Endothelial cell of umbilical vein (primary cell): ENCODE results near the gene HES7. TPM values are rescaled to one million over a fixed set of nuclear protein-coding genes. Genes with fewer than 3 reads are reported as not detected.

Experiments used
- BruUV-seq: library from RNA; stranded (reverse); fragments of 400-500 nt; replicated peaks from 2 replicates; lab custom pipeline; 2021; lab: Mats Ljungman, UMichigan
- CTCF ChIA-PET: fragments of 300-600, 350-600 bp; sonication (Branson Sonifier 250); formaldehyde crosslinking; loops from one replicate; lab custom pipeline; 2021; ENCODE audit warnings: antibody characterized with exemption, inconsistent platforms; lab: Charles Lee
- POLR2A ChIA-PET: fragments of 300-600, 350-600 bp; sonication (Branson Sonifier 250); formaldehyde crosslinking; loops from one replicate; lab custom pipeline; 2021; ENCODE audit warnings: antibody characterized with exemption, inconsistent platforms; lab: Charles Lee
- DNase-seq: peaks from one replicate; pipeline ENCODE4 v3.0.0-alpha.2; 2011; ENCODE audit warnings: low read depth, low spot score
- FAIRE-seq: peaks from 2 replicates; lab custom pipeline; 2011; peaks lifted over from hg19 to GRCh38; lab: Jason Lieb, UNC
- H2AFZ ChIP-seq: 2 replicates; pipeline ENCODE4 v1.6.0; 2012; ENCODE audit warnings: low read depth, low read length, control low read depth, inconsistent platforms
- H3K27ac ChIP-seq: 2 replicates; pipeline ENCODE4 v1.5.1; 2011; ENCODE audit warnings: low read depth, mild to moderate bottlenecking, control low read depth, low read length, moderate library complexity; ENCODE audit not compliant: insufficient read depth
- H3K27me3 ChIP-seq, 2 experiments: 2 replicates each; pipeline versions ENCODE4 v1.6.0 to v1.6.1; 2011; ENCODE audit warnings: low read length in 2 of 2, mixed read lengths in 1 of 2; ENCODE audit not compliant: control insufficient read depth in 2 of 2, insufficient read depth in 2 of 2
- H3K36me3 ChIP-seq, 2 experiments: 2 replicates in 1 of 2; 3 replicates in 1 of 2; pipeline ENCODE4 v1.5.1; 2011; ENCODE audit warnings: low read length in 2 of 2, mild to moderate bottlenecking in 1 of 2, moderate library complexity in 1 of 2; ENCODE audit not compliant: control insufficient read depth in 2 of 2, insufficient read depth in 2 of 2; ENCODE audit errors: extremely low read depth in 1 of 2
- H3K4me1 ChIP-seq: 3 replicates; pipeline ENCODE4 v1.5.1; 2011; ENCODE audit warnings: mild to moderate bottlenecking, low read length; ENCODE audit not compliant: control insufficient read depth, insufficient read depth; ENCODE audit errors: extremely low read depth
- H3K4me2 ChIP-seq: 2 replicates; pipeline ENCODE4 v1.6.1; 2011; ENCODE audit warnings: low read length, control low read depth, mixed read lengths; ENCODE audit not compliant: insufficient read depth
- H3K4me3 ChIP-seq, 3 experiments: fragments of 200-600 bp in 1 of 3; sonication (generic), shearing (Covaris generic) in 1 of 3; replicated peaks in 1 of 3; 2 replicates each; pipeline ENCODE4 v1.5.1; 2011 to 2016; ENCODE audit warnings: control low read depth in 3 of 3, low read length in 3 of 3, mild to moderate bottlenecking in 2 of 3, inconsistent platforms in 1 of 3, low read depth in 1 of 3, moderate library complexity in 1 of 3; ENCODE audit not compliant: insufficient read depth in 1 of 3
- H3K79me2 ChIP-seq: 2 replicates; pipeline ENCODE4 v1.6.0; 2012; ENCODE audit warnings: low read length, inconsistent platforms; ENCODE audit not compliant: control insufficient read depth, insufficient read depth
- H3K9ac ChIP-seq: replicated peaks from 2 replicates; pipeline ENCODE3; 2011; ENCODE audit warnings: low read length, control low read depth; ENCODE audit not compliant: insufficient read depth; ENCODE audit errors: extremely low read depth
- H3K9me1 ChIP-seq: replicated peaks from 3 replicates; pipeline ENCODE4 v1.6.0; 2011; ENCODE audit warnings: mild to moderate bottlenecking, low read length; ENCODE audit not compliant: control insufficient read depth, insufficient read depth; ENCODE audit errors: extremely low read depth
- H3K9me3 ChIP-seq: replicated peaks from 2 replicates; pipeline ENCODE4 v1.5.1; 2012; ENCODE audit warnings: low read length, inconsistent platforms; ENCODE audit not compliant: control insufficient read depth, insufficient read depth
- H4K20me1 ChIP-seq: replicated peaks from 2 replicates; pipeline ENCODE3; 2011; ENCODE audit warnings: mild to moderate bottlenecking, low read length; ENCODE audit not compliant: control insufficient read depth, insufficient read depth; ENCODE audit errors: extremely low read depth
- EZH2 ChIP-seq: IDR thresholded peaks from 2 replicates; pipeline ENCODE4 v1.6.1; 2012; ENCODE audit warnings: borderline replicate concordance, low read depth, mild to moderate bottlenecking, moderate library complexity, low read length, inconsistent platforms; ENCODE audit not compliant: severe bottlenecking
- GATA2 ChIP-seq: IDR thresholded peaks from 2 replicates; pipeline ENCODE4 v1.7.0; 2011; ENCODE audit warnings: low read depth, mild to moderate bottlenecking, moderate library complexity, mixed read lengths, low read length; ENCODE audit not compliant: insufficient read length, insufficient read depth
- JUN ChIP-seq: IDR thresholded peaks from 2 replicates; pipeline ENCODE4 v1.6.1; 2011; ENCODE audit warnings: borderline replicate concordance, low read depth; ENCODE audit not compliant: insufficient read length, insufficient read depth
- MYC ChIP-seq: IDR thresholded peaks from one replicate; pipeline ENCODE4 v1.6.1; 2011; ENCODE audit warnings: mild to moderate bottlenecking, low read depth, low read length
- POLR2A ChIP-seq: IDR thresholded peaks from 2 replicates; pipeline ENCODE4 v1.6.1; 2012; ENCODE audit warnings: low read depth, mild to moderate bottlenecking, control low read depth, low read length
- POLR2AphosphoS5 ChIP-seq: IDR thresholded peaks from 2 replicates; pipeline ENCODE4 v1.6.1; 2012; ENCODE audit warnings: low read depth, mild to moderate bottlenecking, control low read depth, low read length, moderate library complexity; ENCODE audit not compliant: insufficient read depth
- dilution Hi-C: fragments of 300-500 bp; cut with MboI; formaldehyde crosslinking; loops from one replicate; pipeline ENCODE4 v1.15.0; 2019; ENCODE audit warnings: low sequenced_read_pairs; ENCODE audit not compliant: extremely low pct_ligation_motif_present
- intact Hi-C: fragments of 100-400 bp; cut with micrococcal nuclease; formaldehyde crosslinking; loops from one replicate; pipeline ENCODE4 v1.10.0; 2022
- polyA plus RNA-seq, 4 experiments: library from polyadenylated mRNA; depleted of rRNA in 3 of 4; stranded (reverse) in 3 of 4; unstranded in 1 of 4; fragments of >200 nt; gene quantifications; 2 replicates each; pipeline versions ENCODE4 v1.2.1 to v1.2.3, GENCODE V29; 2011 to 2012; ENCODE audit warnings: missing spikeins in 1 of 4
- total RNA-seq: library from RNA; stranded (reverse); gene quantifications from 2 replicates; pipeline ENCODE4 v1.2.3, GENCODE V29; 2021
- TF ChIP-seq, protein P1 (sequence below), 2 donors: IDR thresholded peaks; 1 replicate in 1 of 2; 2 replicates in 1 of 2; pipeline ENCODE4 v1.5.1; 2011; ENCODE audit warnings: low read length in 2 of 2, mild to moderate bottlenecking in 2 of 2, moderate library complexity in 2 of 2, control low read depth in 1 of 2, inconsistent platforms in 1 of 2, low read depth in 1 of 2; ENCODE audit not compliant: insufficient read depth in 1 of 2; ENCODE audit errors: extremely low read depth in 1 of 2

HES7 gene
- total and polyA plus RNA-seq, 2 donors (not counting 3 experiments of a cell fraction or from before 2014, with no cell fraction given): 0.19 to 0.51 TPM

DNA sequence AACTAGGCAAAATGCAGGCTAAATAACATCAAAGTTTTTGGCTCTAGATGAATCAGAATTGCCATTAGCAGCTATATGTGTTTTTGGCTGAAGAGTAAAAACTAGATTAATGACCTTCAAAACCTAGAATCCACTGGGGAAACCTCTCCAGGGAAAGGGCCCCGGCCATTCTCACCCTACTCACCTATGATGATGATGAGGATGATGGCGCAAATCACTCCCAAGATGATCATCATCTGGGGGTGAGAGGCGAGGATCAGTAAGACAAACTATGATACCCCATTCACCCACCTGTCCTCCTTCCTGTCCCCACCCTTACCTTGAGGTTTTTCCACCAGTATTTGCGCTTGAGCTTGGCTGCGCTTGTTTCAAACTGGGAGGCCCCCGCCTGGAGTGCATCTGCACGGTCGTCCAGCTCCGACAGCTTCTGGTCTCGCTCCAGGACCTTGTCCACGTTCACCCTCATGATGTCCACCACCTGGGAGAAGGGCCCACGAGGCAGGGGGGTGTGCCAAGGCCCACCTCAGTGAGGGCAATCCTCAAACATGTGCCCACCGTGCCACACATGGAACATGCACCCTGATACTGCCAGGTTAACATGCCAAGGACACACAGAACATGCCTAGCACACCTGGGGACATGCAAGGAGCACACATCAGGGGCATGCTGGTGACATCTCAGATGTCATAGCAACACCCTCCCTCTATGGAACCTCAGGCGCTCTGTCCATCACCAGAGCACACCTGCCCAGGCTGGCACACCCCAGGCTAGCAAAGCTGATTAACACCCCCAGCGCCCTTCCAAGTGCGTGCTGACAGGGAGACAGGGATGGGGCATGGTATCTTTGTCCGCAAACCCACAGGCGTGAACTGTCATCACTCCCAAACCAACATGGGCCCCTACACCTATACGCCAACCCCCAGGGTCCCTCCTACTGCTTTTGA, 37.7 kb upstream of the HES7 start:
- FAIRE-seq: no peak
- BruUV-seq: no TSS peak
- intact Hi-C loops: no loop called here
- H3K9me3 ChIP-seq: no peaks in the 10 kb centered on the region
- peaks cover 24% of the 10 kb centered on the region for H3K4me1 ChIP-seq
- H3K9ac ChIP-seq: peak overlapping the region; percentile 99
- no peak for TF ChIP-seq GATA2
- TF ChIP-seq, protein P1, sequence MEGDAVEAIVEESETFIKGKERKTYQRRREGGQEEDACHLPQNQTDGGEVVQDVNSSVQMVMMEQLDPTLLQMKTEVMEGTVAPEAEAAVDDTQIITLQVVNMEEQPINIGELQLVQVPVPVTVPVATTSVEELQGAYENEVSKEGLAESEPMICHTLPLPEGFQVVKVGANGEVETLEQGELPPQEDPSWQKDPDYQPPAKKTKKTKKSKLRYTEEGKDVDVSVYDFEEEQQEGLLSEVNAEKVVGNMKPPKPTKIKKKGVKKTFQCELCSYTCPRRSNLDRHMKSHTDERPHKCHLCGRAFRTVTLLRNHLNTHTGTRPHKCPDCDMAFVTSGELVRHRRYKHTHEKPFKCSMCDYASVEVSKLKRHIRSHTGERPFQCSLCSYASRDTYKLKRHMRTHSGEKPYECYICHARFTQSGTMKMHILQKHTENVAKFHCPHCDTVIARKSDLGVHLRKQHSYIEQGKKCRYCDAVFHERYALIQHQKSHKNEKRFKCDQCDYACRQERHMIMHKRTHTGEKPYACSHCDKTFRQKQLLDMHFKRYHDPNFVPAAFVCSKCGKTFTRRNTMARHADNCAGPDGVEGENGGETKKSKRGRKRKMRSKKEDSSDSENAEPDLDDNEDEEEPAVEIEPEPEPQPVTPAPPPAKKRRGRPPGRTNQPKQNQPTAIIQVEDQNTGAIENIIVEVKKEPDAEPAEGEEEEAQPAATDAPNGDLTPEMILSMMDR (IDR thresholded peaks at IDR 0.05; ENCODE audit: extremely low read depth in 1 of 2, insufficient read depth in 1 of 2, low read depth in 1 of 2, low read length in 2 of 2): no peak
- no peak for TF ChIP-seq JUN
- TF ChIP-seq POLR2A: no peak
- no peak for TF ChIP-seq EZH2
- TF ChIP-seq POLR2AphosphoS5: no peak
- no peak for TF ChIP-seq MYC
- peaks cover 2 to 7% of the 10 kb centered on the region in 2 experiments for H3K36me3 ChIP-seq
- peak overlapping the region; percentile 39 for H3K4me2 ChIP-seq
- no peak overlapping the region for H2AFZ ChIP-seq
- no peaks in the 10 kb centered on the region for H3K9me1 ChIP-seq
- CTCF ChIA-PET: interaction anchor here (0.9 to 6.3 kb wide), 3 partner anchors 10 to 27 kb away, joined by 3 to 72 read pairs (median 4); no protein-coding TSS in a partner anchor
- DNase-seq: no peak
- H3K27me3 ChIP-seq: no peaks in the 10 kb centered on the region
- H4K20me1 ChIP-seq: no peaks in the 10 kb centered on the region
- POLR2A ChIA-PET: interaction anchor here (2.2 kb wide), 1 partner anchor 12 kb away, joined by 8 read pairs; no protein-coding TSS in a partner anchor
- peak overlapping the region; percentile 87 for H3K27ac ChIP-seq
- peaks cover 20% of the 10 kb centered on the region for H3K79me2 ChIP-seq
- dilution Hi-C loops: no loop called here
- peak overlapping the region; percentile 55 to 99 (median 67) for H3K4me3 ChIP-seq
